HG02973 (cell line): ENCODE results near the gene TMEM236.
"Not testable (repeated sequence)": the region's sequence is repeated elsewhere in the genome, so short reads cannot be mapped to it uniquely, and the experiment has no call there.

Source experiments
- ATAC-seq: cut with Tn5 transposase; IDR thresholded peaks from one replicate; pipeline ENCODE4 v1.9.1; 2021; ENCODE audit warnings: moderate library complexity; ENCODE audit not compliant: unreplicated experiment

The TMEM236 gene, protein sequence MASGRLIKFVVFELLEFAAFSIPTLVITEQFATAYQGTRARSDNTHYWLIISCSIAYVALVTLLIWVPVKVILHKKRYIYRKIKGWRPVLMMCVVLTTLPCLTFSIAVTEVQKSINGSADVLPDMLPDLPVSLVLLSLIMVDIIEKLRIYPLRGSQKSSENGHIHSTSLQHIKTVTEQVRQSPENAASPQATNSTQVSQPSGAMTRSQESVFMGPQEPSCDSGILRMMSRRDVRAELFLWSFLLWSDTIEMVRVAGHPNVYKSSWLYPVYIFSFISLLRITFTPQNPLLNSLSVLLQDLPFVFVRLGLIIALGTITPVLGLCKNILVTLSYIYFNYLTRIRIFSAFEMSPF

DNA sequence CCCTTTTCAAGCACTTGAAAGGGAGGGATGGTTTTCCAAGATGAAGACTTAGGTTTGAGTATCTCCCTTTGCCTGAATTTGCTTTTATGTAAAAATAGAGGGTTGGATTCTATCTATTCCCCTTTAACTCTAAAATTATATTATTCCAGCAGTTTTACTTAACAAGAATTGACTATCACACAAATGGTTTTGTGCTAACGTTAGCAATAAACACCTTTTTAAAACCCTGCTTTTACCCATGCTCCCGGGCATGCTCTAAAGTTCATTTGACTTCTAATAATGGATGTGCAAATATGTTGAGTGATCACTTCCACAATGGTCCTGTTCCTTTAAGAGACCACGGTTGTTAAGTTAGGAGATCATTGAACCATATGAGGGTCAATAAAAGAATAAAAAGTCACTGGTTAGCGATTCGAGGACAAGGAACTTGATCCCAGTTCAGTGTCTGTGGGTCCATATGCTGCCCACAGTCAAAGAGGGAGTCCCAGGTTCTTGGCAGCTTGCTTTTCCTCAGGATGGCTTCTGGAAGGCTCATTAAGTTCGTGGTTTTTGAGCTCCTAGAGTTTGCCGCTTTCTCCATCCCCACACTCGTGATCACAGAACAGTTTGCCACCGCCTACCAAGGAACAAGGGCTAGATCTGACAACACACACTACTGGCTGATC lies at the start of gene TMEM236:
TMEM236 (plus strand) TSS at position 421 of the 665 bp plus-strand sequence; CDS start at position 516, 95 bp downstream.
- no peak for ATAC-seq

DNA sequence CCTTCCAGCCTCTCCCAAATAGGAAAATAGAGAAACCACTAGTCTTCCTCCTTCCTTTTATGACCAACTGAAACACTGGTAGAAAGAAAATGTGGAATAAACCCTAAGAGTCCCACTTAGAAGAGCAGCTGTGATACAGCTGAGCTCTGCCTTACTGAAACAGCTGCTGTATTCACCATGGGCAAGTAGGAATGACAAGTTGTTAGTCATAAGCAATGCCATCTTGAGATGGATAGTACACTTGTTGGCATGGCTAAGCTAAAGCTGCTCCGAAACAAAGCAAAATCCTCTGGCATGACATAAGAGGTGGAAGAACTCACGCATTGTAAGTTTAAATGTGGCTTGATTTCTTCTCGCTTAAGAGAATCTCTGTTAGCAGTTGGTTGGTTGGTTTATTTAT lies 48.3 kb upstream of the TMEM236 start:
- no peak for ATAC-seq

DNA sequence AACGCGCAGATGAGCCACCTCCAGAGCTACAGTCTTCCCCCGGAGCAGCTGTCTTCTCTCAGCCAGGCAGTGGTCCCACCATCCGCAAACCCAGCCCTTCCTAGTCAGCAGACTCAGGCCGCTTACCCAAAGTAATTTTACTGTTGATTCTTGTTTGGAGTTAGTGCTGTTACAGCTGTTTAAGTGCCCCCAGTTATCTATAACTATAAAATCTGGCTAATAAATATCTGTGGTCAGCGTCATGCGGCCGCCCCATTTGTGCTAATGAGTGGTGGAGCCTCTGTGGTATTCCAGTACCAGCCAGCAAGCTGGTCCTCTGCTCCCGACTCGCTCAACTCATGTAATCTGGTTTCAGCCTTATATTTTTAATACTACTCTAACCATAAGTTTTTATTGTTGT lies 43.2 kb upstream of the TMEM236 start:
- ATAC-seq = no peak

DNA sequence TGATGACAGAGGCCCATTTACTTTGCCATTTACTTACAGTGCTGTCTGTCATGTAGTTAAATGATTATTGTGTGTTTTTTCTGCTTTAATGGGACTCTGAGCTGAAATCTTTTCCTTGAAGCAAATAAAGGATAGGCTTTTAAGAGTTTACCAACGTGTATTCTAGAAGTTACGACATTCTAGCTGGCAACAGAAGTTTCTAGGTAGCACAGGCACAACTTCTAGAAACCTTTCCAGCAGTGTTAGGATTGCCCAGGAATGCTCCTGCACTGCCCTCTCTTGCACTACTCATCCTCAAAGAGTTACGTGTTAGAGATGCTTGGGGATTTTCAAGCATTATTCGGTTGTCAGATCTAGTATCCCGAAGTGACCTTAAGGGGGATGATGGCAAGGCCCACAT lies 42.5 kb upstream of the TMEM236 start:
- ATAC-seq = no peak

- ATAC-seq = no peak
These were observed 41.8 kb upstream of the TMEM236 start for GRCh38 chr10:17710181-17710580.

GRCh38 chr10:17712053-17712452 lies 39.9 kb upstream of the TMEM236 start:
- no peak for ATAC-seq

DNA sequence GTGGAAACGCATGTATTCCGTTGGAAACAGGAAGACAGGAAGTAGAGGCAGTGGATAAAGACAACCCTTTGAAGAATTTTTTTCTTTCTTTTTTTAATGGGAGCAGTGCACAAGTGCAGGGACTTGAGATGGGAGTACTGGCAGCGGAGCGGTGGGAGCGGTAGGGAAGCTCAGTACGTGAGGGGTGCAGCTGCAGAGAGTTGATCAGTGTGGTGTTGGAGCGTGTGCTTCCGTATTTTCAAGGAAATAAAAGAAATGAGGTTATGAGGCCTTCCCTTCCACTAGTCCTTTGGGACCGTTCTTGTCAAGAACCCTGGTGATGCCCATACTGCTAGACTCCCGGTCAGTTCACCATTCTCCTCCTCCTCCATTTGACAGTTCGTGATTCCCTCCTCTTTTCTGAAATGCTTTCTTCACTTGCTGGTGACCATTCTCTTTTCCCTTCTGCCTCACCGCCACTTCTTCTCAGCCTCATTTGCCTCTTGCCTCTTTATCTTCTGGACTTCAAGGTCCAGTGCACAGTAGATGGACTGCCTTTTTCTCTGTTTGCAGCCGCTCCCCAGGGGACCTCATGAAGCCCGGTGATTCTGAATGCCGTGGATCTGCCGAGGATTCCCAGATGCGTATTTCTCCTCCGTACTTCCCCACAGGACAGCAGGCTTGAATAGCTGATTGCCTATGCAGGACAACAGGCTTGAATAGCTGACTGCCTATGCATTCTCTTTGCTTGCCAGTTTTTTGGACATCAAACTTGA lies 39.1 kb upstream of the TMEM236 start:
- ATAC-seq = no peak

DNA sequence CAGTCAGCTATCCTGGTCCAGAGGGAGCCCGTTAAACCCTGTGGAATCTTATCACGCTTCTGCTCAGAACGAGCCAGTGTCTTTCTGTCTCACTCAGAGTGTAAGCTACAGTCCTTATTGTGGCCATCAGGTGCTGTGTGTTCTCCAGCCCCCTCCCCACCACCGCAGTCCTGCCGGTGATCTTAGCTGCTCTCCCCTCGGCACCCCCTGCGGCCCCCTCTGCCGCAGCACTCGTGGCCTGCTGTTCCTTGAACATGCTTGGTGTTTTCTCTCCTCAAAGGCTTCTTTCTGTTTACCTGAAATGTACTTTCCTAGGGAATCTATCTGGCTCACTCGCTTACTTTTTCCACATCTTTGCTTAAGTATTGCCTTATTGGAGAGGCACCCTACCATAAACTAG lies 38.2 kb upstream of the TMEM236 start:
- no peak for ATAC-seq

GRCh38 chr10:17716161-17716560 lies 35.8 kb upstream of the TMEM236 start:
- no peak for ATAC-seq

DNA sequence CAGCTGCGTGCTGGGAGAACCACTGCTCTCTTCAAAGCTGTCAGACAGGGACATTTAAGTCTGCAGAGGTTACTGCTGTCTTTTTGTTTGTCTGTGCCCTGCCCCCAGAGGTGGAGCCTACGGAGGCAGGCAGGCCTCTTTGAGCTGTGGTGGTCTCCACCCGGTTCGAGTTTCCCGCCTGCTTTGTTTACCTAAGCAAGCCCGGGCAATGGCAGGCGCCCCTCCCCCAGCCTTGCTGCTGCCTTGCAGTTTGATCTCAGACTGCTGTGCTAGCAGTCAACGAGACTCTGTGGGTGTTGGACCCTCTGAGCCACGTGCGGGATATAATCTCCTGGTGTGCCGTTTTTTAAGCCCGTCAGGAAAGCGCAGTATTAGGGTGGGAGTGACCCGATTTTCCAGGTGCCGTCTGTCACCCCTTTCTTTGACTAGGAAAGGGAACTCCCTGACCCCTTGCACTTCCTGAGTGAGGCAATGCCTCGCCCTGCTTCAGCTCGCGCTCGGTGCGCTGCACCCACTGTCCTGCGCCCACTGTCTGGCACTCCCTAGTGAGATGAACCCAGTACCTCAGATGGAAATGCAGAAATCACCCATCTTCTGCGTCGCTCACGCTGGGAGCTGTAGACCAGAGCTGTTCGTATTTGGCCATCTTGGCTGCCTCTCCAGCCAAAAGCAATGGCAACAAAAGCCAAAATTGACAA lies 29.5 kb upstream of the TMEM236 start:
- ATAC-seq = not testable (repeated sequence)

GRCh38 chr10:17725703-17726102 lies 26.3 kb upstream of the TMEM236 start:
- no peak for ATAC-seq

- no peak for ATAC-seq
These were observed 22.4 kb upstream of the TMEM236 start for GRCh38 chr10:17729630-17730029.

GRCh38 chr10:17730667-17731066 lies 21.3 kb upstream of the TMEM236 start:
- no peak for ATAC-seq

- ATAC-seq = no peak
These were observed 20.5 kb upstream of the TMEM236 start for GRCh38 chr10:17731331-17732020.

DNA sequence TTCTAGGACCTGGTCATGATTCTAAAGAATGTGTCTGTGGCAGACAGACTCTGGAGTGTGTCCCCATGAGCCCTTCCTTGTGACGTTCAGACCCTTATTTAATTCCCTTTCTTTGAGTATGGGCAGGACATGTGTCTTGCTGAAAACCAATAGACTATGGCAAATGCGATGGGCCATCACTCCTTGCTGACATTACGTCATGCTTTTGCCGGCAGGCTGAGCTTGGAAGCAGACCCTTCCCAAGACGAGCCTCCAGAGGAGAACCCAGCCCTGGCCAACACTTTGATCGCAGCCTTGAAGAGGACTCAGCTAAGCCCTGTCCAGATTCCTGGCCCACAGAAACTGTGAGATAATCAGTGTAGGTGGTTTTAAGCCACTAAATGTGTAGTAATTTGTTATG lies 18.4 kb upstream of the TMEM236 start:
- no peak for ATAC-seq

GRCh38 chr10:17734432-17735080 lies 17.4 kb upstream of the TMEM236 start:
- no peak for ATAC-seq

DNA sequence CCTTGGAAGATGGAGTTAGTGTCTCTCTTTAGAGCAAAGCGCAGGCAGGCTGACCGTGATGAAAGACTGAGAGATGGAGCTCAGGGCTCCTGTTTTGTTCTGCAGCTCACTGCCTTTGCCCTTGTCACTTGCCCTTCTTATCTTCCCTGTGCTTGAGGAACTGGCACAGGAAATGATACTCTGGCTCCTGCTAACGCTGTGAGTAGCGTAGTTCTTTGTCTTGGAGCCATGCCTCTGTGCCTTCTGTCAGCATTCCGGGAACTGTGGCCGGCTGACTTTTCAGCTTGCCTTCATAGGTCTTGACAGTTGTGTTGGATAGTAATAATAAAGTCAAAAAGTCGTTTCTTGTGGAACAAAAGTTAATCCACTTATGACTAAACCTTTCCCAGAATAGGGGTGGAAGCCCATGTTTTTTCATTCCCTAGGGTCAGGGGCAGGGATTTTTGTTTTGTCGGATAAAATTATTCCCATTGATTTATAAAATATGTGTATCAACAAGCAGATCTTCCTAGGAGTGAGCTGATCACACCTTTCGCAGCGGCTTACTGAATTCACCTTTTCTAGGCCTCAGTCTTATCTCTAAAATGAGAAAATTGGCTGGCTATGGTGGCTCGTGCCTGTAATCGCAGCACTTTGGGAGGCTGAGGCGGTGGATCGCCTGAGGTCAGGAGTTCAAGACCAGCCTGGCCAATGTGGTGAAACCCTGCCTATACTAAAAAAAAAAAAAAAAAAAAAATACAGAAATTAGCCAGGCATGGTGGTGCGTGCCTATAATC lies 16.6 kb upstream of the TMEM236 start:
- no peak for ATAC-seq

GRCh38 chr10:17736223-17736622 lies 15.8 kb upstream of the TMEM236 start:
- no peak for ATAC-seq
